ENCODE data around the gene ABCC1.

Gene ABCC1

GRCh38 chr16:16021646-16021987 lies 72.2 kb downstream of the ABCC1 start:
- Histone ChIP-seq H3K4me3 (ENCODE audit: low read depth in 1 of 2, low read length in 2 of 2) (no peak overlapping the region), H3K4me1 (ENCODE audit: insufficient read depth, low read length) (no peaks in the 10 kb centered on the region), H3K27me3 (ENCODE audit: insufficient read depth, low read length, poor library complexity) (no peaks in the 10 kb centered on the region), H3K9ac (ENCODE audit: low read depth, low read length) (no peak overlapping the region), H3K4me2 (ENCODE audit: insufficient read depth, low read length) (no peak overlapping the region), H3K36me3 (ENCODE audit: insufficient read depth, low read length) (peaks cover 72% of the 10 kb centered on the region), H3K9me3 (ENCODE audit: insufficient read depth, low read length, severe bottlenecking) (no peaks in the 10 kb centered on the region), H4K20me1 (ENCODE audit: insufficient read depth, low read length) (no peaks in the 10 kb centered on the region), H2AFZ (ENCODE audit: low read depth, low read length) (no peak overlapping the region), H3K27ac (ENCODE audit: low read length) (no peak overlapping the region), H3K79me2 (ENCODE audit: insufficient read depth, low read length) (no peaks in the 10 kb centered on the region)
- TF ChIP-seq EZH2 (IDR thresholded peaks at IDR 0.05; ENCODE audit: borderline replicate concordance, low read depth, low read length, severe bottlenecking) (no peak), CTCF (IDR thresholded peaks at IDR 0.05; ENCODE audit: borderline replicate concordance, extremely low read depth, low read length, poor library complexity, severe bottlenecking) (no peak)
- DNase-seq (no peak), ATAC-seq (ENCODE audit: insufficient read depth, low read depth) (no peak)

GRCh38 chr16:16021988-16022682 lies 72.7 kb downstream of the ABCC1 start:
- peaks cover 67% of the 10 kb centered on the region for H3K36me3 ChIP-seq (ENCODE audit: insufficient read depth, low read length)
- ATAC-seq (ENCODE audit: insufficient read depth, low read depth) (no peak), DNase-seq (no peak)
- no peak overlapping the region for H3K4me3 ChIP-seq (ENCODE audit: low read depth in 1 of 2, low read length in 2 of 2)
- no peaks in the 10 kb centered on the region for H3K4me1 ChIP-seq (ENCODE audit: insufficient read depth, low read length)
- H3K9me3 ChIP-seq (ENCODE audit: insufficient read depth, low read length, severe bottlenecking), result no peaks in the 10 kb centered on the region
- no peak overlapping the region for H3K9ac ChIP-seq (ENCODE audit: low read depth, low read length)
- H3K79me2 ChIP-seq (ENCODE audit: insufficient read depth, low read length), result no peaks in the 10 kb centered on the region
- no peak for TF ChIP-seq CTCF (IDR thresholded peaks at IDR 0.05; ENCODE audit: borderline replicate concordance, extremely low read depth, low read length, poor library complexity, severe bottlenecking)
- H3K27ac ChIP-seq (ENCODE audit: low read length), result no peak overlapping the region
- no peak overlapping the region for H2AFZ ChIP-seq (ENCODE audit: low read depth, low read length)
- no peaks in the 10 kb centered on the region for H3K27me3 ChIP-seq (ENCODE audit: insufficient read depth, low read length, poor library complexity)
- H4K20me1 ChIP-seq (ENCODE audit: insufficient read depth, low read length), result no peaks in the 10 kb centered on the region
- H3K4me2 ChIP-seq (ENCODE audit: insufficient read depth, low read length), result no peak overlapping the region

- Histone ChIP-seq H3K9me3 (ENCODE audit: insufficient read depth, low read length, severe bottlenecking) (no peaks in the 10 kb centered on the region), H2AFZ (ENCODE audit: low read depth, low read length) (no peak overlapping the region), H3K9ac (ENCODE audit: low read depth, low read length) (no peak overlapping the region), H3K27ac (ENCODE audit: low read length) (no peak overlapping the region), H3K4me2 (ENCODE audit: insufficient read depth, low read length) (no peak overlapping the region), H3K4me3 (ENCODE audit: low read depth in 1 of 2, low read length in 2 of 2) (no peak overlapping the region), H4K20me1 (ENCODE audit: insufficient read depth, low read length) (no peaks in the 10 kb centered on the region), H3K27me3 (ENCODE audit: insufficient read depth, low read length, poor library complexity) (no peaks in the 10 kb centered on the region), H3K4me1 (ENCODE audit: insufficient read depth, low read length) (no peaks in the 10 kb centered on the region), H3K79me2 (ENCODE audit: insufficient read depth, low read length) (no peaks in the 10 kb centered on the region), H3K36me3 (ENCODE audit: insufficient read depth, low read length) (peaks cover 66% of the 10 kb centered on the region)
- no peak for ATAC-seq (ENCODE audit: insufficient read depth, low read depth)
- DNase-seq, result no peak
- no peak for TF ChIP-seq CTCF (IDR thresholded peaks at IDR 0.05; ENCODE audit: borderline replicate concordance, extremely low read depth, low read length, poor library complexity, severe bottlenecking)
- TF ChIP-seq EZH2 (IDR thresholded peaks at IDR 0.05; ENCODE audit: borderline replicate concordance, low read depth, low read length, severe bottlenecking), result no peak
These were observed 73.3 kb downstream of the ABCC1 start for GRCh38 chr16:16022683-16023064.

Measured in DND-41 (cell line).